GM12865 (cell line): ENCODE results near the gene SLX9.

Source experiments
- DNase-seq: peaks from one replicate; pipeline ENCODE4 v3.0.0; 2010; ENCODE audit warnings: low read depth
- H3K4me3 ChIP-seq: 2 replicates; pipeline ENCODE4 v1.5.1; 2011; ENCODE audit warnings: mild to moderate bottlenecking, low read depth, low read length, control low read depth
- CTCF ChIP-seq: IDR thresholded peaks from 2 replicates; pipeline ENCODE4 v1.5.1; 2011; ENCODE audit warnings: low read length, control low read depth, low read depth, inconsistent platforms; ENCODE audit not compliant: insufficient read depth; ENCODE audit errors: missing control alignments

SLX9 gene

DNA sequence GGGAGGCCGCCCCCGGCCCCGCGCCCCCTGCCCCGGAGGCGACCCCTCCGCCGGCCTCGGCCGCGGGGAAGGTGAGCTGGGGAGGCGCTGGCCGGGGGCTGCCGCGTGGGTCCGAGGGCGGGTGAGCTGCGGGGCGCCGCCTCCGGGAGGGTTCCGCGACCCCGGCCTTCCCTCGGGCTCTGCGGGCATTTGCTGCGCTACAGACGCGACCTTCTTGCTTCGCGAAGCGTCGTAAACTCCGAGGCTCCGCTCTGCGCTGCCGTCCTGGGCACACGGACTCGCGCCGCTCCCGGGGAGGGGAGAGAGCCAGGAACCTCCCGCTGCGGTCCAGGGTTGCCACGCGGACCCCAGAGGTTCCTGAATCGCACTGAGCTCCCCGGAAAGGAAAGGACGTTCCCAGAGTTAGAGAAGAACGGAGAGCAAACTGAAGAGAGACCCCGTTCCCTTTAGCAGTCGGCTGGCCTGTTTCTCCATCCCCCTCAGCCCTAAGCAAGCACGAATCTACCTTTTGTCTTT lies 345 bp downstream of the SLX9 start:
- no peak for DNase-seq
- H3K4me3 ChIP-seq = peak overlapping the region; percentile 89
- no peak for TF ChIP-seq CTCF

GRCh38 chr21:44941567-44941966 lies 1.7 kb downstream of the SLX9 start:
- no peak overlapping the region for H3K4me3 ChIP-seq
- DNase-seq = no peak
- no peak for TF ChIP-seq CTCF

GRCh38 chr21:44942566-44942965 lies 2.7 kb downstream of the SLX9 start:
- H3K4me3 ChIP-seq = no peak overlapping the region
- DNase-seq = no peak
- no peak for TF ChIP-seq CTCF

GRCh38 chr21:44943005-44943685 lies 3.3 kb downstream of the SLX9 start:
- no peak overlapping the region for H3K4me3 ChIP-seq
- DNase-seq = peak; percentile 57
- TF ChIP-seq CTCF = no peak

DNA sequence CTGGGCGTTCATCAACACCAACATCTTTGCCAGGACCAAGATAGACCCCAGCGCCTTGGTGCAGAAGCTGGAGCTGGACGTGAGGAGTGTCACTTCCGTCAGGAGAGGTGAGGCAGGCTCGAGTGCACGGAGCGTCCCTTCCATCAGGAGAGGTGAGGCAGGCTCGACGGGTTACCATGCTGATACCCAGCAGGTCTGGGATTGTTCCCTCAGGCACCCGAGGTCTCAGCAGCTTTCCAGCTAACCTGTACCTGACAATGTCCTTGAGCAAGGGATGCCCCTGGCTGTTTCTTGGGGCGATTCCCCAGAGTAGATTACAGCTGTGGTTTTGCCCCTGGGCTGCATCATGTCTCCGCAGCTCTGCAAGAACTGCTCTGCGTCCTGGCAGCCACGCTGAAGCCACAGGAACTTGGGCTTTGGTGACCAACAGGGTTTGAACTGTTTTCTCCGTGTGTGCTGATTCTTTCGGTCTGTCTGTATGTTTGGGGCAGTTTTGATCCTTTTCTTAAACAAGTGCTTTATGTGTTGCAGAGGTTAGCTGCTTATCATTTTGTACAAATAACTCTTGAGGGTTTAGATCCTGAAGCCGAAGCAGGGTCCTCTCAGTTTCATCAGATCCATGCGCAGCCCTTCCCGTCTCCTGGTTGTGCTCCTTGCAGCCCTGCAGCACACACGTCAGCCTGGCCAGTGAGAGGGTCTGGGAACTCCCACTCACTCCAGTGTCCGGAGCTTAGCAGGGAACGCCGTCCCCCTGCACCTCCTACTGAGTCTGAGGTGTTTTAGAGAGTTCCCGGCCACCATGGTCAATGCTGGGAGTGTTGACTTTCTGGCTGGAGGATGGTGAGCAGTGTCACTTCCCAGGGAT lies 4.1 kb downstream of the SLX9 start:
- H3K4me3 ChIP-seq = no peak overlapping the region
- no peak for TF ChIP-seq CTCF
- no peak for DNase-seq

DNA sequence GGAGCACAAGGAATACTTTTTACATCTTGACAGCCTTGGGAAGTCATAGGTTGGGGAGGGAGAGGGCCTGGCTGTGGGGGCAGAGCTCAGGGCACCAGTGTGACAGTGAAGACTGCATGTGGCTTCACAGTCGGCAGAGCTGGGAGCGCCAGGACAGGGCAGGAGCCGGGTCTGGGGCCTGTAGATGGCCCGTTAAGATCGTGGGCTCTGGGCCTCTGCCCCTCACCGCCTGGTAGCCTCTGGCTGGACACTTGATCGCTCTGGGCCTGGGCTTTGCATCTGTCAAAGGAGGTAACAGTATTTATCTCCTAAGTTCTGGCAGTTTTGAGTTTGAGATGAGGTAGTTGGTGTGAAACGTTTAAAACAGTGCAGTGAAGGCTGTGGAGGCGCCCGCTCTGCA lies 4.8 kb downstream of the SLX9 start:
- DNase-seq = no peak
- no peak for TF ChIP-seq CTCF
- H3K4me3 ChIP-seq = no peak overlapping the region
